Sigmoid colon (tissue), 4 donors: ENCODE results near the gene CARD9.

Experiments used
- CTCF ChIP-seq, 4 experiments: fragments of 450-650 bp in 3 of 4; fragments of 200-600 bp in 1 of 4; IDR thresholded peaks; one replicate each; pipeline ENCODE4 v1.5.1; 2016 to 2019; ENCODE audit warnings: antibody characterized with exemption in 4 of 4, mild to moderate bottlenecking in 3 of 4, moderate library complexity in 2 of 4
- EP300 ChIP-seq, 4 donors: sonication (generic); formaldehyde crosslinking; IDR thresholded peaks; one replicate each; pipeline ENCODE4 v1.6.1; 2017; ENCODE audit warnings: antibody characterized with exemption in 4 of 4
- POLR2A ChIP-seq, 2 donors: fragments of 450-650 bp; IDR thresholded peaks; one replicate each; pipeline ENCODE4 v1.6.1; 2016; ENCODE audit warnings: antibody characterized with exemption in 2 of 2, mild to moderate bottlenecking in 2 of 2, moderate library complexity in 2 of 2

DNA sequence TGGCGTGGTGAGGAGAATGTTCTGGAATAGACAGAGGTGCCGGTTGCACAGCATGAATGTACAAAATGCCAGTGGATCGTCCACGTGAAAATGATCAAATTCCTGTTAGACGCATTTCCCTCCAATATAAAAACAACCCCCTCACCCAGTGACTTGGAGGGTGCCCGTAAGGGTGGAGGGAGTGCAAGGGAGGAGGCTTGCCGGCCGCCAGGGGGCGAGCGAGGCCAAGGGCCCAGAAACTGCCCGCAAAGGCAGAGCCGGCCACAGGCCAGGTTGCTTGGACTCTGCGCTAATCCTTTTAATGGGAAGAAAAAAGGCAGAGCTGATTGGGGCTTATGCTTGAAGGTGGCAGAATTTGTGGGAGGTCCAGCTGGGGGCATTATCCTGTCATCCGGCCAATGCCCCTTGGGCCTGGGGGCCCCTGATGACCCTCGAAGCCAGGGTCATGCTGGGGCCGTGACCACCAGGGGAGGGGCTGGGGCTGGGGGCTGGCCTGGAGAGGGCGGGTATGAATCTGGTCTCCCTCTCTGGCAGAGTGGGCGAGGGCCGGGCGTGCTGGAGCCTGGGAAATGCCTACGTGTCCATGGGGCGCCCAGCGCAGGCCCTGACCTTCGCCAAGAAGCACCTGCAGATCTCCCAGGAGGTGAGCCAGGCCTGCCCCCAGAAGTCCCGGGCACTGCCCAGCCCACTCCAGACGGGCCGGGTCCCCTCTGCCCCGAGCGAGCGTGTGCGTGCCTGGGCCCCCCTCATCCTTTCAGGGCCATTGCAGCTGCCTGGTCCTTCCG is 34.1 kb downstream of the CARD9 start:
- peak; percentile 78 to 92 (median 88) for TF ChIP-seq CTCF (IDR thresholded peaks at IDR 0.05)
- no peak for TF ChIP-seq EP300 (IDR thresholded peaks at IDR 0.05)
- TF ChIP-seq POLR2A (IDR thresholded peaks at IDR 0.05) = no peak
